Calu3 (cell line): ENCODE measurements around the gene THAP6. TPM values are rescaled to one million over a fixed set of nuclear protein-coding genes. Genes with fewer than 3 reads are reported as not detected.

Experiments
- BruUV-seq: library from RNA; stranded (reverse); fragments of 400-500 nt; replicated peaks from 2 replicates; lab custom pipeline; 2021; lab: Mats Ljungman, UMichigan
- CTCF ChIA-PET: fragments of 300-600 bp; sonication (Branson Sonifier 250); formaldehyde crosslinking; loops from one replicate; lab custom pipeline; 2022; ENCODE audit warnings: antibody characterized with exemption; lab: Charles Lee
- DNase-seq: peaks from one replicate; pipeline ENCODE4 v3.0.0; 2022
- H3K27ac Mint-ChIP-seq: one replicate; pipeline ENCODE4 v1.8.0; 2022; ENCODE audit warnings: mixed read lengths; ENCODE audit not compliant: unreplicated experiment
- H3K27me3 Mint-ChIP-seq: one replicate; pipeline ENCODE4 v1.8.0; 2022; ENCODE audit warnings: mixed read lengths; ENCODE audit not compliant: unreplicated experiment
- H3K36me3 Mint-ChIP-seq: one replicate; pipeline ENCODE4 v1.8.0; 2022; ENCODE audit warnings: mild to moderate bottlenecking, moderate library complexity, mixed read lengths; ENCODE audit not compliant: insufficient read depth, unreplicated experiment
- H3K4me1 Mint-ChIP-seq: one replicate; pipeline ENCODE4 v1.8.0; 2022; ENCODE audit warnings: mild to moderate bottlenecking, low read depth, mixed read lengths; ENCODE audit not compliant: unreplicated experiment
- H3K4me3 Mint-ChIP-seq: one replicate; pipeline ENCODE4 v1.8.0; 2022; ENCODE audit warnings: mild to moderate bottlenecking, low read depth, moderate library complexity, mixed read lengths; ENCODE audit not compliant: unreplicated experiment
- H3K9me3 Mint-ChIP-seq: one replicate; pipeline ENCODE4 v1.8.0; 2022; ENCODE audit warnings: low read depth, mixed read lengths; ENCODE audit not compliant: unreplicated experiment
- intact Hi-C: fragments of 100-400 bp; cut with micrococcal nuclease; formaldehyde crosslinking; loops from one replicate; pipeline ENCODE4 v1.10.0; 2022; ENCODE audit not compliant: unreplicated experiment
- total RNA-seq: library from RNA; stranded (reverse); gene quantifications from 2 replicates; pipeline ENCODE4 v1.2.3, GENCODE V29; 2022
- TF ChIP-seq, protein P1 (sequence below): fragments of 200-600 bp; IDR thresholded peaks from one replicate; pipeline ENCODE4 v1.8.0; 2022; ENCODE audit warnings: antibody characterized with exemption; ENCODE audit not compliant: unreplicated experiment

The THAP6 gene
- total RNA-seq, 1 experiment from 2014 or later: 10.9 TPM

DNA sequence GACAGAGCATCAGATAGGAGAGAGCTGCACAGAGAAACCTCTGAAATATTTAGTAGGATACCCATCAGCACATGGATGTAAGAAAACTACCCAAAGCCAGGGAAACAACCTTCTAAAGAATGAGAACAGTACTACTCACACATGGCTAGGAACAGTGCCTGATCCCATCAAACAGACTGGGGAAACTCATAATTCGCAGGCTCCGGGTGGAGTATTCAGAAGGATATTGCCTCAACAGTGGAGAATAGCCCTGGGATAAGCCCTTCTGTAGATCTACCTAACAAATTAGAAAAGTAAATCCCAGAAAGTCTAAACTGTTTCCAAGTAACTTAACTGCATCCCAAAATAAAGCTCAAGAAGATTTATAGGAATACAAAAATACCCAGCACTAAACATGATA, 17.9 kb upstream of the THAP6 start:
- Mint-ChIP-seq H3K36me3 (peaks cover 7% of the 10 kb centered on the region), H3K27me3 (no peaks in the 10 kb centered on the region), H3K4me1 (no peaks in the 10 kb centered on the region), H3K4me3 (no peak overlapping the region), H3K9me3 (peaks cover 6% of the 10 kb centered on the region), H3K27ac (no peak overlapping the region)
- no peak for DNase-seq
- TF ChIP-seq, protein P1, sequence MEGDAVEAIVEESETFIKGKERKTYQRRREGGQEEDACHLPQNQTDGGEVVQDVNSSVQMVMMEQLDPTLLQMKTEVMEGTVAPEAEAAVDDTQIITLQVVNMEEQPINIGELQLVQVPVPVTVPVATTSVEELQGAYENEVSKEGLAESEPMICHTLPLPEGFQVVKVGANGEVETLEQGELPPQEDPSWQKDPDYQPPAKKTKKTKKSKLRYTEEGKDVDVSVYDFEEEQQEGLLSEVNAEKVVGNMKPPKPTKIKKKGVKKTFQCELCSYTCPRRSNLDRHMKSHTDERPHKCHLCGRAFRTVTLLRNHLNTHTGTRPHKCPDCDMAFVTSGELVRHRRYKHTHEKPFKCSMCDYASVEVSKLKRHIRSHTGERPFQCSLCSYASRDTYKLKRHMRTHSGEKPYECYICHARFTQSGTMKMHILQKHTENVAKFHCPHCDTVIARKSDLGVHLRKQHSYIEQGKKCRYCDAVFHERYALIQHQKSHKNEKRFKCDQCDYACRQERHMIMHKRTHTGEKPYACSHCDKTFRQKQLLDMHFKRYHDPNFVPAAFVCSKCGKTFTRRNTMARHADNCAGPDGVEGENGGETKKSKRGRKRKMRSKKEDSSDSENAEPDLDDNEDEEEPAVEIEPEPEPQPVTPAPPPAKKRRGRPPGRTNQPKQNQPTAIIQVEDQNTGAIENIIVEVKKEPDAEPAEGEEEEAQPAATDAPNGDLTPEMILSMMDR: no peak
- intact Hi-C loops: no loop called here
- CTCF ChIA-PET: no interaction called here
- BruUV-seq: no TSS peak

DNA sequence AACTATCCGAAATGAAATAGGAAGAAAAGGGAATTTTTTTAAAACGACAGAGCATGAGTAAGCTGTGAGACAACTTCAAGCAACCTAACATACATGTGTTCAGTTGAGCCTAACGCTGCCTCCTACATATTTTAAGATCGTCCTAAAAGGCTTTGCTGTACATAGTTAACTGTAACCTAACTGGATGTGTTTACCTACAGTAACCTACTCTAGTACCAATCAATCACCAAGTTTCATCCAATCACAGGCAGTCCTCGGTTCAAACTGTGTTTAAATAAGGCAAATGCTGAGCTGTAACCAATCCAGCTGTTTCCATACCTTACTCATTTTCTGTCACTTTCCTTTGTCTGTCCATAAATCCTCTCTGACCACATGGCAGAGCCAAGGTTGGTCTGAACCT, 17.1 kb upstream of the THAP6 start:
- Mint-ChIP-seq H3K27me3 (no peaks in the 10 kb centered on the region), H3K27ac (no peak overlapping the region), H3K9me3 (peaks cover 6% of the 10 kb centered on the region), H3K36me3 (peaks cover 7% of the 10 kb centered on the region), H3K4me1 (no peaks in the 10 kb centered on the region), H3K4me3 (no peak overlapping the region)
- intact Hi-C loops: no loop called here
- TF ChIP-seq, protein P1: no peak
- DNase-seq: no peak
- CTCF ChIA-PET: no interaction called here
- BruUV-seq: no TSS peak

DNA sequence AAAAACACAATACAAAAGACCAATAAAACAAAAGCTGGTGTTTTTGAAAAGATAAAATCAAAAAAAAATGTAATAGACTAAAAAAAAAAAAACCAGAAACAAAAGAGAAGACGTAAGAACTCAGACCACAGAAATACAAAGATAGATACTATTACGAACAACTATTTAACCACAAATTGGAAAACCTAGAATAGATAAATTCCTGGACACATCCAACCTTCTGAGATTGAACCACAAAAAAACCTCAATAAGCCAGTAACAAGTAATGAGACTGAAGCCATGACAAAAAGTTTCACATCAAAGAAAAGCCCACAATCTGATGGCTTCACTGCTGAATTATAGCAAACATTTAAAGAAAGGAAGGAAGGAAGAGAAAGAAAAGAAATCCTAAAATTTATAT, 16.2 kb upstream of the THAP6 start:
- peaks cover 6% of the 10 kb centered on the region for H3K9me3 Mint-ChIP-seq
- H3K36me3 Mint-ChIP-seq: peaks cover 7% of the 10 kb centered on the region
- DNase-seq: no peak
- TF ChIP-seq, protein P1: no peak
- BruUV-seq: no TSS peak
- CTCF ChIA-PET: no interaction called here
- intact Hi-C loops: no loop called here
- no peak overlapping the region for H3K27ac Mint-ChIP-seq
- H3K27me3 Mint-ChIP-seq: no peaks in the 10 kb centered on the region
- no peaks in the 10 kb centered on the region for H3K4me1 Mint-ChIP-seq
- H3K4me3 Mint-ChIP-seq: no peak overlapping the region

DNA sequence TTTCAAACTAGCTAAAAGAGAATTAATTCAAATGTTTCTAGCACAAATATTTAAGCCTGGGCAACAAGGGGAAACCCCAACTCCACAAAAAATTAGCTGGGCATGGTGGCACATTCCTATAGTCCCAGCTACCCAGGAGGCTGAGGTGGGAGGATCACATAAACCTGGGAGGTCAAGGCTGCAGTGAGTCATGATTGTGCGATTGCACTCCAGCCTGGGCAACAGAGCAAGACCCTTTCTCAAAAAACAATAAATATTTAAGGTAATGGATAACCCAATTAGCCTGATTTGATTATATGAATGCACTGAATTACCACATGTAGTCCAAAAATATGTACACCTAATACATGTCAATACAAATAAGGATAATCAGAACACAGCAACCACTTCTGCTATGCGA, 14.4 kb upstream of the THAP6 start:
- BruUV-seq: no TSS peak
- H3K4me3 Mint-ChIP-seq: no peak overlapping the region
- H3K4me1 Mint-ChIP-seq: no peaks in the 10 kb centered on the region
- no peaks in the 10 kb centered on the region for H3K27me3 Mint-ChIP-seq
- CTCF ChIA-PET: no interaction called here
- no peak overlapping the region for H3K27ac Mint-ChIP-seq
- no peak for DNase-seq
- peaks cover 7% of the 10 kb centered on the region for H3K36me3 Mint-ChIP-seq
- intact Hi-C loops: no loop called here
- peaks cover 6% of the 10 kb centered on the region for H3K9me3 Mint-ChIP-seq
- TF ChIP-seq, protein P1: no peak

DNA sequence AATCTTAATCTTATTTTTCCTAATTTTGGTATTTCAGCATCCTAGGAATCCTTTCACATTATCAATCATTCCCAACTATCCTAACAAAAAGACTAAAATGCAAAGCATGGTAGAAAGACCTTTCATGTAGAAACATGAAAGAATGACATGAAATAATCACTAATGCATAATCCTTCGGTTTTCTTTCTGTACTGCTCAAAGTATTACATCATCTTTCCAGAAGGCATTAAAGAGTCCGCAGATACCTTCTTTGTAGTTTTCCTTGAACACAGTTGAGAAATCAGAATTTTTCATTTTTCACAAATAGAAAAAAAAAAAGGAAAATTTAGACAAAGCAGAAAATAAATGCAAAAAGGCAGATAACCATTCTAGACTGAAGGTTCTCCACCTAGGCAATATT, 11.6 kb upstream of the THAP6 start:
- Mint-ChIP-seq H3K4me3 (no peak overlapping the region), H3K36me3 (peaks cover 8% of the 10 kb centered on the region), H3K27me3 (no peaks in the 10 kb centered on the region), H3K4me1 (no peaks in the 10 kb centered on the region), H3K27ac (no peak overlapping the region), H3K9me3 (peaks cover 6% of the 10 kb centered on the region)
- no peak for DNase-seq
- intact Hi-C loops: no loop called here
- no TSS peak for BruUV-seq
- CTCF ChIA-PET: no interaction called here
- TF ChIP-seq, protein P1: no peak
